RKO (cell line): ENCODE results near the gene CLCNKA.

Source experiments
- DNase-seq: peaks from one replicate; pipeline ENCODE4 v3.0.0-alpha.2; 2016; ENCODE audit warnings: low spot score

Gene CLCNKA

GRCh38 chr1:16063226-16063829 lies 41.5 kb downstream of the CLCNKA start:
- no peak for DNase-seq

DNA sequence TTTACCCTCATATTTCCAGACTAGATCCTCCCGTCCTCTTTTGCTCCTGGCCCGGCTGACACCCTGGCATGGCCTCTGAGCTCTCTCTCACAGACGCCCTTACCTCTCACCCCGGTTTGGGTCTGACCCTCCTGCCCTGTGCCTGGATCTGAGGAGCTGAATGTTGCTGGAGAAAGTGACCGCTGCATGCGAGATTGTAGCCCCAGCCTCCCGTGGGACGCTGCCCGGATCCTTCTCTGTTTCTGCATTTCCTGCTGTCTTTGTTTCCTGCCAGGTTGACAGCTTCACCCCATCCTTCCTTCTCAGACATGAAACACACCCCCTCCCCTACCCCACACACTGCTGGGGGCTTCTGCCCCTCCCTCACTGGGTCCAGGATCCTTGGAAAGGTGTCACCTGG lies 42.1 kb downstream of the CLCNKA start:
- no peak for DNase-seq

GRCh38 chr1:16064536-16065268 lies 42.9 kb downstream of the CLCNKA start:
- no peak for DNase-seq

GRCh38 chr1:16065269-16065576 lies 43.4 kb downstream of the CLCNKA start:
- DNase-seq: no peak

- no peak for DNase-seq
Observed at GRCh38 chr1:16066245-16066644, 44.4 kb downstream of the CLCNKA start.

DNA sequence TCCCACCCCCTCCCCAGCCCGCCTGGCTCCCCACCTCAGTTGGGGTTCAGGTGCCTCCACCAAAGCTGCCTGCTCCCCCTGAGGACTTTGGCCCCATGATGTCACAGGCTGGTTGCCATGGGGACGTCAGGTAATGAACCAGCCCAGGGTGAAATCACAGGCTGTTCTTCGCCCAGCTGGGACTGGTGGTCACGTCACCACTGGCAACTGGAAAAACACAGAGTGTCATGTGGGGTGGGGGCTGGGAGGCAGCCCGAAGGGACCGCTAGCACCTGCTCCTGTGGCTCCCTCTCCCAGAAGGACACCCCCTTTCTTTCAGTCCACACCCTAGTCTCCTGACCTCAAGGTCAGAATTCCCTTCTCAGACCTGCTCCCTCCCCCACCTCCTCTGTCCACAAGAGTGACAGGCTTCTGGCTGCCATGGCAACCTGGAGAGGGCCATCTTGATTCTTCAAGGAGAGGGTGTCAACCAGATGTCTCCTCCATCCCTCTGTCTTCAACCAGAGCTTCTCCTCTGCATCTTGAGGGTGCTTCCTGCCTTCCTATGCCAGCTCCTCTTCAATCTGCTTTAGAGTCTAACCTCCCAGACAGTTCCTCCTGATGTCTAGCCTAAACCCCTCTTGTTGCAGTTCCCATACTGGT lies 45.4 kb downstream of the CLCNKA start:
- no peak for DNase-seq

DNA sequence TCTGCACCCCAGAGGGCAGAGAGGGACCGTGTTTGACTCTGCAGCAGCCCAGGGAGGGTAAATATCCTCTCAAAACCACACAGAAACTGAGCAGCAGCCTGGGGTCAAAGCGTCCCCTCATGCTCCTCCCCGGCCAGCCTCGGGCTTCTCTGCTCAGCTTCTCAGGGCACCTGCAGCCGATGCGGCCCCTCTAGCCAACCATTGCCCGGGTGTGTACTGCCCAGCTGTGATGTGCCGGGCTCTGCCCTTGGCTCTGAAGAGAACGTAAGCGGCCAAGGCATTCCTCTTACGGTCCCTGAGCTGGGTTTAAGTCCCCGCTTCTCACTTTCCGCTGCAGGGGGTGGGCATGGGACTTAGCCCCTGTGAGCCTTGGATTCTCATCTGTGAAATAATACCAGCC lies 46.1 kb downstream of the CLCNKA start:
- DNase-seq: no peak

- DNase-seq: no peak
Observed at GRCh38 chr1:16068356-16069270, 46.8 kb downstream of the CLCNKA start.

- DNase-seq: no peak
Observed at GRCh38 chr1:16070640-16071355, 49.0 kb downstream of the CLCNKA start.

GRCh38 chr1:16071614-16072013 lies 49.8 kb downstream of the CLCNKA start:
- DNase-seq: no peak

- DNase-seq: no peak
Observed at GRCh38 chr1:16072095-16072494, 50.3 kb downstream of the CLCNKA start.

GRCh38 chr1:16072616-16073484 lies 51.0 kb downstream of the CLCNKA start:
- DNase-seq: no peak

- DNase-seq: peak; percentile 37
Observed at GRCh38 chr1:16073490-16074119, 51.8 kb downstream of the CLCNKA start, which contains the start of gene FAM131C. Gene FAM131C (minus strand): TSS chr1:16073651. CDS start chr1:16073442, 209 bp downstream.

DNA sequence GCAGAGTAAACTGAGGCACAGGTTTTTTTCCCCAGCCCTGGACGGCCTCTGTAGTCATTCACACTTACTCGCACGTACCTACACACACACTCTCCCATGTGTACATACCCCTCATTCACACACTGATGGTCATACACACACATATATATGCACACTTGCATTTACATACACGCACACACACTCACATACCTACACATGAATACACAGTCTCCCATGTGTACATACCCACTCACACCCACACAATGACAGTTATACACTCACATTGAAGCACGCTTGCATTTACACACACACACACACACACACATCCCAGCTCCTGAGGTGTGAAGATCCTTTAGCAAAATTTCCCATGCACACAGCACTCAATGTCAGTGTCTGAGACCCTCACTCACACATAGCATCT lies 52.4 kb downstream of the CLCNKA start:
- DNase-seq: no peak

DNA sequence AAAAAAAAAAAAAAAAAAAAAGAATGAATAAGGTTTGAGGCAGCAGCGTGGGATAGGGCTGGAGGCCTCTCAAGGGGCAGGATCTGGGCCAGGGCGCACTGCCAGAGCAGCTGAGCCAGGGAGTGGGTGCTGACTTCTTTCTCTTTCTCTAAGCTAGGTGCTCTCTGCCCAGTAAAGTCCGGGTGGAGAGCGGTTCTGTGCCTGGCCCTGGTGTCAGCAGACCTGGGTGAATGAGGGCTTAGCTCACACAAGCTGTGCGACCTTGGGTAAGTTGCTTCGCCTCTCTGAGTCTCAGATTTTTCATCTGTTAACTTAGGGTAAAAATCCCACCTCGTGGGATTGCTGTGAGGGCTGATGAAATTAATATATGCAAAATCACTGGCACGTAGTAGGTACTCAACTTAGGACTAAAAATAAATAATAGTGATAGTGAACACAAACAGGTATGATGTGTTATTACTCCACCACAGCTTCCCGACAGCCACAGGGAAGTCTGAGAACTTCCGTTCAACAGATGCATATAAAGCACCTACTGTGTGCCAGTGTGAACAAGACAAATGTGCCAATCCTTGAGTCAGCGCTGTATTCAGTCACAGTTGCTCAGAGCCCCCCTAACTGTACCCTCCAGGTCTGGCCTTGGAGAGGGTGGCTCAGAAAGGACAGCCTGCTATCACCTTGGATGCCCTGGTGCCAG lies 53.6 kb downstream of the CLCNKA start:
- peak; percentile 77 for DNase-seq

DNA sequence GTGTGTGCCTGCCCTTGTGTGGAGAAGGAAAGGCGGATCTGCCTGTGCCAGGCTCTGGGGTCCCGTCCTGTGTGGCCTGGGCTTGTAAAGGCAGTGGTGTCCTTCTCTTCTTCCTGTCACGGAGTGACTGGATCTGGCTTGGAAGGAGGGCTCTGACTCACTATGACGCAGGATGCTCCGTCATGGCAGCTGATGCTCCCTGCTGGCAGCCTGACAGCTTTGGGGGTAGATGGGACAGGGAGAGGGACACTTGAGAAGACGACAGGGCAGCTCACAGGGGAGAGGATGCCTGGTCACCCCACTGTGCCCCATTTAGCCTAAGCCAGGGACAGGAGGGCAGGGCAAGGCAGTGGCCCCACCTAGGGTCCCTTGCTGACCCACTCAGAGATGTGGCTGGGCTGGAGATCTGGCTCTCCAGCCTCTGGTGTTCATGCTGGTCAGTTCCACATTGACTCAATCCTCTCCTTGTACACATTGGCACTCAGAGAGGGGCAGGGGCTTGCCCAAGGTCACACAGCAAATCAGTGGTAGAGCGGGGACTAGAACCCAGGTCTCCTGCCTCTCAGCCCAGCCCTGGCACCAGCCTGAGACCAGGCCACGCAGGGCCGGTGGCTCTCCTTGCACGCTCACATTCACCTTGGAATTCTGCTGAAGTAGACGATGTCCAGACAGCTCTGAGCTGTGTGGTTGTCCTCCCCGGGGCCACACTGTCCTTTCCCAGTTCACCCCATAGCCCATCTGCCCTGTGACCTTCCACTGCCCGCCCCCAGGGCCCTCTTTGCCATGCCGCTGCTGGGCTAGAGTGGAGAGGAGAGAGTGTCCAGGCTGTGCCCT lies 54.4 kb downstream of the CLCNKA start:
- peak; percentile 93 for DNase-seq

- DNase-seq: no peak
Observed at GRCh38 chr1:16076865-16077238, 55.0 kb downstream of the CLCNKA start.

DNA sequence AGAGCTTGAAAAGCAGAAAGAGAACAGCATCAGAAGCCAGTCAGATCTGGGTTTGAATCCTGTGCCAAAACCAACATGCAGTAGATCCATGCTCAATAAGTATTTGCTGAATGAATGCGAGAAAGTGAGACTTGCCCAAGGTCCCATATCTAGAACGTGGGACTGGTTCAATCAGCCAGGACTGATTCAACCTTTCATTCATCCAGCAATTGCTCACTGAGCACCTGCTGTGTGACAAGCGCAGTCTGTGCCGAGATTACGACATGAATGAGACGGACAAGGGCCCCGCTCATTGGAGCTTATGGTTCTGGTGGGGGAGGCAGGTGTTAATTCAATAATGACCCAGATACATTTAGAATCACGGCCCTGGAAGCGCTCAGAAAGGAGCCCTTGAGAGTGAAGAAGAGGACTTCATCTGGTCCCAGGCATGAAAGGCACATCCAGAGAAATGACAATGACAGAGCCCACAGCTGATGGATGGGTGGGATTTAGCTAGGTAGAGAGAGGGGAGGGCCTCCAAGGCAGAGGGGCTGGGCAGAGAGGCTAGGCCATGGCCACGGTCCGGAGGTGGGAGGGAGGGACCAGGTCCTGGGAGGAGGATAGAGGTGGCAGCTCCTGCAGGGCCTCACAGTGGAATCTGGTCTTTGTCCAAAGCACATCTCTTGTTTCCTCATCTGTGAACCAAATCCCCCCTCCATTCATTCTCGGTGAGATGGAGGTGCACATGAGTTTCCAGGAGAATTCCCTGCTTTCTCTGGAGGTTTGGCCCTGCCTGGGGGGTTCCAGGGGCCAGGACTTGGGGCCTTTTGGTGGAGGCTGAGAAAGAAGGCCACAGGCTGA lies 55.8 kb downstream of the CLCNKA start:
- peak; percentile 31 for DNase-seq
